DND-41 (cell line): ENCODE data around the gene PRR7.

Experiments used
- ATAC-seq: fragments of 200-7000 bp; cut with Tn5 transposase; 3 replicates; pipeline ENCODE4 v1.9.1; 2021; ENCODE audit warnings: low read depth; ENCODE audit not compliant: insufficient read depth
- DNase-seq: peaks from one replicate; pipeline ENCODE4 v3.0.0-alpha.2; 2020
- H2AFZ ChIP-seq: 2 replicates; pipeline ENCODE4 v1.6.0; 2012; ENCODE audit warnings: low read depth, low read length
- H3K27ac ChIP-seq: 2 replicates; pipeline ENCODE4 v1.5.1; 2012; ENCODE audit warnings: low read length, inconsistent platforms
- H3K27me3 ChIP-seq: fragments of 200-600 bp; sonication (generic); 2 replicates; pipeline ENCODE4 v1.6.0; 2012; ENCODE audit warnings: low read length, mild to moderate bottlenecking, inconsistent platforms; ENCODE audit not compliant: insufficient read depth, poor library complexity
- H3K36me3 ChIP-seq: 2 replicates; pipeline ENCODE4 v1.5.1; 2012; ENCODE audit warnings: low read length, inconsistent platforms; ENCODE audit not compliant: insufficient read depth
- H3K4me1 ChIP-seq: 2 replicates; pipeline ENCODE4 v1.5.1; 2012; ENCODE audit warnings: mild to moderate bottlenecking, low read length; ENCODE audit not compliant: insufficient read depth
- H3K4me2 ChIP-seq: 2 replicates; pipeline ENCODE4 v1.6.0; 2012; ENCODE audit warnings: mild to moderate bottlenecking, moderate library complexity, low read length, inconsistent platforms; ENCODE audit not compliant: insufficient read depth
- H3K4me3 ChIP-seq, 2 experiments: fragments of 200-600 bp in 1 of 2; shearing (Covaris generic) in 1 of 2; 2 replicates each; pipeline ENCODE4 v1.5.1; 2012 to 2016; ENCODE audit warnings: inconsistent platforms in 2 of 2, low read length in 2 of 2, mild to moderate bottlenecking in 2 of 2, low read depth in 1 of 2, moderate library complexity in 1 of 2
- H3K79me2 ChIP-seq: 2 replicates; pipeline ENCODE4 v1.6.0; 2012; ENCODE audit warnings: low read length, inconsistent platforms; ENCODE audit not compliant: insufficient read depth
- H3K9ac ChIP-seq: 2 replicates; pipeline ENCODE4 v1.6.0; 2012; ENCODE audit warnings: low read depth, mild to moderate bottlenecking, inconsistent platforms, low read length, moderate library complexity
- H3K9me3 ChIP-seq: 2 replicates; pipeline ENCODE4 v1.5.1; 2012; ENCODE audit warnings: low read length, moderate library complexity, mild to moderate bottlenecking, inconsistent platforms; ENCODE audit not compliant: insufficient read depth, severe bottlenecking
- H4K20me1 ChIP-seq: 2 replicates; pipeline ENCODE4 v1.6.0; 2012; ENCODE audit warnings: low read length; ENCODE audit not compliant: insufficient read depth
- CTCF ChIP-seq: IDR thresholded peaks from 2 replicates; pipeline ENCODE4 v1.5.1; 2012; ENCODE audit warnings: borderline replicate concordance, low read length, moderate library complexity, mild to moderate bottlenecking; ENCODE audit not compliant: poor library complexity, severe bottlenecking; ENCODE audit errors: extremely low read depth
- EZH2 ChIP-seq: IDR thresholded peaks from 3 replicates; pipeline ENCODE4 v1.6.1; 2012; ENCODE audit warnings: borderline replicate concordance, low read depth, mild to moderate bottlenecking, moderate library complexity, low read length, inconsistent platforms; ENCODE audit not compliant: severe bottlenecking

PRR7 gene

GRCh38 chr5:177469750-177470525, 23.3 kb downstream of the PRR7 start:
- peaks cover 57% of the 10 kb centered on the region for H4K20me1 ChIP-seq
- H3K4me1 ChIP-seq = peaks cover 24% of the 10 kb centered on the region
- ATAC-seq = no peak
- H3K9ac ChIP-seq = no peak overlapping the region
- peaks cover 34% of the 10 kb centered on the region for H3K79me2 ChIP-seq
- no peak overlapping the region for H2AFZ ChIP-seq
- H3K27ac ChIP-seq = no peak overlapping the region
- no peaks in the 10 kb centered on the region for H3K9me3 ChIP-seq
- H3K36me3 ChIP-seq = peaks cover 62% of the 10 kb centered on the region
- H3K27me3 ChIP-seq = peaks cover 5% of the 10 kb centered on the region
- no peak for DNase-seq
- TF ChIP-seq CTCF (no peak), EZH2 (no peak)
- H3K4me3 ChIP-seq = no peak overlapping the region
- no peak overlapping the region for H3K4me2 ChIP-seq

- Histone ChIP-seq H3K27me3 (peaks cover 5% of the 10 kb centered on the region), H3K27ac (no peak overlapping the region), H3K4me3 (no peak overlapping the region), H3K4me2 (peak overlapping the region; percentile 96), H3K9ac (no peak overlapping the region), H3K9me3 (no peaks in the 10 kb centered on the region), H3K79me2 (peaks cover 34% of the 10 kb centered on the region), H4K20me1 (peaks cover 57% of the 10 kb centered on the region), H3K4me1 (peaks cover 24% of the 10 kb centered on the region), H2AFZ (no peak overlapping the region), H3K36me3 (peaks cover 52% of the 10 kb centered on the region)
- ATAC-seq (no peak), DNase-seq (no peak)
- TF ChIP-seq CTCF (no peak), EZH2 (no peak)
These were observed 24.3 kb downstream of the PRR7 start for GRCh38 chr5:177470759-177471536.

- TF ChIP-seq EZH2 (no peak), CTCF (no peak)
- Histone ChIP-seq H3K4me3 (peak overlapping the region; percentile 77 to 82; a peak in 3 of 4 replicates), H3K27ac (peak overlapping the region; percentile 67), H3K27me3 (peaks cover 5% of the 10 kb centered on the region), H3K79me2 (peaks cover 34% of the 10 kb centered on the region), H3K4me1 (peaks cover 24% of the 10 kb centered on the region), H3K9ac (peak overlapping the region; percentile 79), H3K36me3 (peaks cover 44% of the 10 kb centered on the region), H3K4me2 (peak overlapping the region; percentile 96), H4K20me1 (peaks cover 57% of the 10 kb centered on the region), H2AFZ (no peak overlapping the region), H3K9me3 (no peaks in the 10 kb centered on the region)
- ATAC-seq (no peak), DNase-seq (no peak)
These were observed 25.2 kb downstream of the PRR7 start for GRCh38 chr5:177471610-177472356.
